T-helper 1 cell (primary cell): Measurements from ENCODE around the gene NCR2.

Experiments
- DNase-seq, 5 donors: peaks; one replicate each; pipeline ENCODE4 v3.0.0-alpha.2; 2012 to 2020

Gene NCR2

GRCh38 chr6:41360314-41360685, 24.9 kb downstream of the NCR2 start:
- DNase-seq = no peak

- DNase-seq = no peak
Observed at GRCh38 chr6:41366150-41366549, 30.7 kb downstream of the NCR2 start.

GRCh38 chr6:41367061-41367460, 31.7 kb downstream of the NCR2 start:
- no peak for DNase-seq

GRCh38 chr6:41367700-41368099, 32.3 kb downstream of the NCR2 start:
- no peak for DNase-seq

- DNase-seq = no peak
Observed at GRCh38 chr6:41370488-41371111, 35.2 kb downstream of the NCR2 start.

GRCh38 chr6:41371461-41371991, 36.1 kb downstream of the NCR2 start:
- DNase-seq = no peak

GRCh38 chr6:41371992-41372831, 36.8 kb downstream of the NCR2 start:
- no peak for DNase-seq

GRCh38 chr6:41372832-41373626, 37.6 kb downstream of the NCR2 start:
- DNase-seq = no peak

GRCh38 chr6:41373627-41373918, 38.2 kb downstream of the NCR2 start:
- DNase-seq = no peak

- no peak for DNase-seq
Observed at GRCh38 chr6:41373919-41374617, 38.7 kb downstream of the NCR2 start.

- no peak for DNase-seq
Observed at GRCh38 chr6:41374618-41375590, 39.5 kb downstream of the NCR2 start.

- DNase-seq = no peak
Observed at GRCh38 chr6:41375598-41376151, 40.3 kb downstream of the NCR2 start.

GRCh38 chr6:41376176-41376575, 40.8 kb downstream of the NCR2 start:
- DNase-seq = no peak

- no peak for DNase-seq
Observed at GRCh38 chr6:41377071-41377470, 41.7 kb downstream of the NCR2 start.

- DNase-seq = no peak
Observed at GRCh38 chr6:41379306-41379705, 43.9 kb downstream of the NCR2 start.

GRCh38 chr6:41386594-41386993, 51.2 kb downstream of the NCR2 start:
- DNase-seq = no peak

- no peak for DNase-seq
Observed at GRCh38 chr6:41392246-41392645, 56.8 kb downstream of the NCR2 start.

GRCh38 chr6:41396335-41396734, 60.9 kb downstream of the NCR2 start:
- no peak for DNase-seq

- no peak for DNase-seq
Observed at GRCh38 chr6:41399424-41399823, 64.0 kb downstream of the NCR2 start.
